IPS-18c (cell line): Measurements from ENCODE around the gene SMOC2.

ENCODE experiments used
- H3K4me3 ChIP-seq: 2 replicates; pipeline ENCODE4 v1.7.0; 2013; ENCODE audit warnings: low read depth, mild to moderate bottlenecking, low read length, moderate library complexity; ENCODE audit not compliant: insufficient read depth
- H3K9me3 ChIP-seq: one replicate; pipeline ENCODE4 v1.6.1; 2013; ENCODE audit warnings: mild to moderate bottlenecking, low read length, moderate library complexity; ENCODE audit not compliant: control insufficient read depth, insufficient read depth

The SMOC2 gene

GRCh38 chr6:168584671-168585070, 143.7 kb downstream of the SMOC2 start:
- Histone ChIP-seq H3K9me3 (no peaks in the 10 kb centered on the region), H3K4me3 (no peak overlapping the region)

- H3K9me3 ChIP-seq, result no peaks in the 10 kb centered on the region
Observed at GRCh38 chr6:168585441-168585840, 144.5 kb downstream of the SMOC2 start.

GRCh38 chr6:168589275-168589674, 148.3 kb downstream of the SMOC2 start:
- no peak overlapping the region for H3K4me3 ChIP-seq
- no peaks in the 10 kb centered on the region for H3K9me3 ChIP-seq

More at GRCh38 chr6:168585441-168585840, 144.5 kb downstream of the SMOC2 start:
- no peak overlapping the region for H3K4me3 ChIP-seq

- Histone ChIP-seq H3K9me3 (no peaks in the 10 kb centered on the region), H3K4me3 (no peak overlapping the region)
Observed at GRCh38 chr6:168590406-168590805, 149.4 kb downstream of the SMOC2 start.

- Histone ChIP-seq H3K4me3 (no peak overlapping the region), H3K9me3 (no peaks in the 10 kb centered on the region)
Observed at GRCh38 chr6:168596344-168596743, 155.4 kb downstream of the SMOC2 start.

- no peaks in the 10 kb centered on the region for H3K9me3 ChIP-seq
Observed at GRCh38 chr6:168597471-168597875, 156.5 kb downstream of the SMOC2 start.

GRCh38 chr6:168598251-168599117, 157.5 kb downstream of the SMOC2 start:
- Histone ChIP-seq H3K9me3 (no peaks in the 10 kb centered on the region), H3K4me3 (no peak overlapping the region; the same call in 1 of the 2 replicates)

More at GRCh38 chr6:168597471-168597875, 156.5 kb downstream of the SMOC2 start:
- no peak overlapping the region for H3K4me3 ChIP-seq

- no peaks in the 10 kb centered on the region for H3K9me3 ChIP-seq
- no peak overlapping the region for H3K4me3 ChIP-seq
Observed at GRCh38 chr6:168599118-168599494, 158.1 kb downstream of the SMOC2 start.

GRCh38 chr6:168599769-168600330, 158.9 kb downstream of the SMOC2 start:
- Histone ChIP-seq H3K4me3 (no peak overlapping the region), H3K9me3 (no peaks in the 10 kb centered on the region)

GRCh38 chr6:168600381-168600780, 159.4 kb downstream of the SMOC2 start:
- Histone ChIP-seq H3K4me3 (no peak overlapping the region), H3K9me3 (no peaks in the 10 kb centered on the region)

- no peaks in the 10 kb centered on the region for H3K9me3 ChIP-seq
- no peak overlapping the region for H3K4me3 ChIP-seq
Observed at GRCh38 chr6:168601111-168601510, 160.1 kb downstream of the SMOC2 start.

- Histone ChIP-seq H3K4me3 (no peak overlapping the region), H3K9me3 (no peaks in the 10 kb centered on the region)
Observed at GRCh38 chr6:168601546-168601945, 160.6 kb downstream of the SMOC2 start.

GRCh38 chr6:168602576-168602975, 161.6 kb downstream of the SMOC2 start:
- H3K9me3 ChIP-seq, result no peaks in the 10 kb centered on the region
- no peak overlapping the region for H3K4me3 ChIP-seq

- no peak overlapping the region for H3K4me3 ChIP-seq
- H3K9me3 ChIP-seq, result no peaks in the 10 kb centered on the region
Observed at GRCh38 chr6:168603234-168603633, 162.2 kb downstream of the SMOC2 start.

GRCh38 chr6:168605964-168606363, 165.0 kb downstream of the SMOC2 start:
- no peak overlapping the region for H3K4me3 ChIP-seq
- no peaks in the 10 kb centered on the region for H3K9me3 ChIP-seq

- Histone ChIP-seq H3K4me3 (no peak overlapping the region), H3K9me3 (no peaks in the 10 kb centered on the region)
Observed at GRCh38 chr6:168606722-168607121, 165.7 kb downstream of the SMOC2 start.

- no peaks in the 10 kb centered on the region for H3K9me3 ChIP-seq
- H3K4me3 ChIP-seq, result no peak overlapping the region
Observed at GRCh38 chr6:168607272-168608112, 166.5 kb downstream of the SMOC2 start.

- Histone ChIP-seq H3K4me3 (no peak overlapping the region), H3K9me3 (no peaks in the 10 kb centered on the region)
Observed at GRCh38 chr6:168608113-168608400, 167.1 kb downstream of the SMOC2 start.
